Measurements from ENCODE around the gene WDR45. TPM values are rescaled to one million over a fixed set of nuclear protein-coding genes. Genes with fewer than 3 reads are reported as not detected.

WDR45 gene
- total and polyA plus RNA-seq, 7 donors = 67.3 to 102 (median 85.7) TPM

DNA sequence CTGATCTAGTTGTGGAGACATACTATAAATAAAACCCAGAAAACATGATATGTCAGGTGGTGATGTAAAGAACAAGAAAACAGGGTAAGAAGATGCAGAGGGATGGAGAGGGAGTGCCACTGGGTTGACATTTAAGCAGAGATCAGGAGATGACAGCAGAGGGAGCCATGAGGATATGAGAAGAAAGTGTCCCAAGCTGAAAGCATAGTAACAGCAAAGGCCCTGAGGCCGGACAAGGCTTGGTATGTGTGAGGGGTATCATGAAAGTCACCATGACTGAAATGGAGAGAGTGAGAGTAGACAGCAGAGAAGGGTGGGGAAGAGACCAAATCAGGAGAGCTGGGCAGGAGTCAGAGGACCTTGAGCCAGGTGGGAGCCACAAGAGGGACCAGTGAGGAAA, 40.4 kb upstream of the WDR45 start:
- Histone ChIP-seq H3K27ac (no peak overlapping the region), H3K9me3 (no peaks in the 10 kb centered on the region), H3K4me1 (peaks cover 5% of the 10 kb centered on the region), H3K27me3 (ENCODE audit: insufficient read depth in 3 of 3, low read length in 2 of 3) (no peaks in the 10 kb centered on the region), H3K4me3 (no peak overlapping the region), H3K36me3 (ENCODE audit: insufficient read depth in 1 of 2, low read depth in 1 of 2) (peaks cover 5 to 62% of the 10 kb centered on the region in 2 donors)
- no peak for ATAC-seq
- intact Hi-C loops (cut with DNase I) = loop anchor here in 1 of 2 donors (5.0 kb wide), 1 partner anchor 42 kb away; the partner anchor contains the start of gene MAGIX
- 48 to 64% (median 56%) methylated on average over 1 of the region's 1 CpG for WGBS, 3 donors
- TF ChIP-seq, protein P1, sequence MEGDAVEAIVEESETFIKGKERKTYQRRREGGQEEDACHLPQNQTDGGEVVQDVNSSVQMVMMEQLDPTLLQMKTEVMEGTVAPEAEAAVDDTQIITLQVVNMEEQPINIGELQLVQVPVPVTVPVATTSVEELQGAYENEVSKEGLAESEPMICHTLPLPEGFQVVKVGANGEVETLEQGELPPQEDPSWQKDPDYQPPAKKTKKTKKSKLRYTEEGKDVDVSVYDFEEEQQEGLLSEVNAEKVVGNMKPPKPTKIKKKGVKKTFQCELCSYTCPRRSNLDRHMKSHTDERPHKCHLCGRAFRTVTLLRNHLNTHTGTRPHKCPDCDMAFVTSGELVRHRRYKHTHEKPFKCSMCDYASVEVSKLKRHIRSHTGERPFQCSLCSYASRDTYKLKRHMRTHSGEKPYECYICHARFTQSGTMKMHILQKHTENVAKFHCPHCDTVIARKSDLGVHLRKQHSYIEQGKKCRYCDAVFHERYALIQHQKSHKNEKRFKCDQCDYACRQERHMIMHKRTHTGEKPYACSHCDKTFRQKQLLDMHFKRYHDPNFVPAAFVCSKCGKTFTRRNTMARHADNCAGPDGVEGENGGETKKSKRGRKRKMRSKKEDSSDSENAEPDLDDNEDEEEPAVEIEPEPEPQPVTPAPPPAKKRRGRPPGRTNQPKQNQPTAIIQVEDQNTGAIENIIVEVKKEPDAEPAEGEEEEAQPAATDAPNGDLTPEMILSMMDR (IDR thresholded peaks at IDR 0.05) = no peak
- DNase-seq = no peak

DNA sequence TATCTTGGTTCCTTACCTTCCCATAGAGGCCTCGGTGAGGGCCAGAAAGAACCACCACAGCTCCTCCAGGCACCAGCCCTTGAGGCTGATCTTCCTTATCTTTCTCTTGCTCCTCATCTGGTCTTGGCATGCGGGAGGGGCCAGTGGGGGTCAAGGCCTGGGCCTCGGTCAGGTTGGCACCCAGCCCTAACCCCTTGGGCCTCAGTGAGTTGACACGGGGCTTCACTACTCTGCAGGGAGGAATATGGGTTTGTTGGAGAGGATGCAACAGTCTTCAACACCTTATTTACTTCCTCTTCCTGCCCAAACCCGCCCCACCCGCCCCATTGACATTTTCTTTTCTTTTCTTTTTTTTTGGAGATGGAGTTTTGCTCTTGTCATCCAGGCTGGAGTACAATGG, 37.9 kb upstream of the WDR45 start:
- TF ChIP-seq, protein P1 (IDR thresholded peaks at IDR 0.05) = no peak
- intact Hi-C loops (cut with DNase I) = no loop called here
- WGBS, 3 donors = 51 to 86% (median 73%) methylated on average over 3 to 6 of the region's 6 CpGs
- H3K27me3 ChIP-seq (ENCODE audit: insufficient read depth in 3 of 3, low read length in 2 of 3) = no peaks in the 10 kb centered on the region
- no peak overlapping the region for H3K4me3 ChIP-seq
- H3K4me1 ChIP-seq = peaks cover 4% of the 10 kb centered on the region
- ATAC-seq (no peak), DNase-seq (no peak)
- H3K27ac ChIP-seq = no peak overlapping the region
- H3K36me3 ChIP-seq (ENCODE audit: insufficient read depth in 1 of 2, low read depth in 1 of 2) = peaks cover 5 to 87% of the 10 kb centered on the region in 2 donors
- no peaks in the 10 kb centered on the region for H3K9me3 ChIP-seq

DNA sequence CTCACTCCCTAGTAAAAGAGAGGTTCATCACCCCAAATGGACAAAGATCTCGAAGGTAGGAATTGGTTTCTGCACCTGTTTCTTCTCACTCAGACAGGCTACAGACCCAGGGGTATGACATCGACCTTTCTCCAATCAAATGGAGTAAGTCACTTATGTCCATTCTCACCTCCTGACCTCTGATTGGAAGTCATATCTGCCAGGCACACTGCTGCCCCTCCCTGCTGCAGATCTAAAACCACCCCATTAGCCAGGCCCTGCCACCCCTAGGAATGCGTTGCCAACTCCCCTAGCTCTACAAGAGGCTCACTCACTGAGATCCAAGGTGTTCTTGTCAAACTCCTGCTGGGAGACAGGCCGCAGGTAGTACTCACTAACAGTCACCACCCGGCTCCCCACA, 37.0 kb upstream of the WDR45 start:
- Histone ChIP-seq H3K27me3 (ENCODE audit: insufficient read depth in 3 of 3, low read length in 2 of 3) (no peaks in the 10 kb centered on the region), H3K36me3 (ENCODE audit: insufficient read depth in 1 of 2, low read depth in 1 of 2) (peaks cover 5 to 90% of the 10 kb centered on the region in 2 donors), H3K4me1 (no peaks in the 10 kb centered on the region), H3K9me3 (no peaks in the 10 kb centered on the region), H3K4me3 (no peak overlapping the region), H3K27ac (no peak overlapping the region)
- TF ChIP-seq, protein P1 (IDR thresholded peaks at IDR 0.05) = no peak
- WGBS, 3 donors = 78 to 95% (median 94%) methylated on average over 5 of the region's 5 CpGs
- ATAC-seq (no peak), DNase-seq (no peak)
- intact Hi-C loops (cut with DNase I) = no loop called here

DNA sequence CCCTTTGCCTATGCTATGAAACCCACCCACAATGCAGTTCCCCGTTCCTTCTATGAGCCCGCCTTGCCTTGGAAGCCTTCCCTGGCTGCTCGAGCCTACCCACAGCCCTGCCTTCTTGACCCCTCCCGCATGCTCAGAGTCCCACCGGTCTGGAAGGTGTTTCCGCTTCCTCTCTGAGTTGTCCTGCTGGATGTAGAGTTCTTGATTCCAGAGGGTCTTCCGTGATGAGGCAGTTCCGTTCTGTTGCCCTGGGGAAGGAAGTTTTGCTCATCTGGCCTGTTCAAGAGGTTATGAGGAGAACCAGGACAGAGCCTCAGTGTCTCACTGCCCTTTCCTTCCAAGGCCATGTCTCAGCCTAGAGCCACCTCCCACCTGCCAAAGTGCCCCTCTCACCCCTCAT, 36.4 kb upstream of the WDR45 start:
- H3K9me3 ChIP-seq = no peaks in the 10 kb centered on the region
- no peak overlapping the region for H3K27ac ChIP-seq
- ATAC-seq (no peak), DNase-seq (no peak)
- H3K36me3 ChIP-seq (ENCODE audit: insufficient read depth in 1 of 2, low read depth in 1 of 2) = peaks cover 5 to 87% of the 10 kb centered on the region in 2 donors
- intact Hi-C loops (cut with DNase I) = no loop called here
- no peaks in the 10 kb centered on the region for H3K4me1 ChIP-seq
- WGBS, 3 donors = 82 to 89% (median 85%) methylated on average over 6 to 8 of the region's 8 CpGs
- H3K4me3 ChIP-seq = no peak overlapping the region
- H3K27me3 ChIP-seq (ENCODE audit: insufficient read depth in 3 of 3, low read length in 2 of 3) = no peaks in the 10 kb centered on the region
- TF ChIP-seq, protein P1 (IDR thresholded peaks at IDR 0.05) = no peak

DNA sequence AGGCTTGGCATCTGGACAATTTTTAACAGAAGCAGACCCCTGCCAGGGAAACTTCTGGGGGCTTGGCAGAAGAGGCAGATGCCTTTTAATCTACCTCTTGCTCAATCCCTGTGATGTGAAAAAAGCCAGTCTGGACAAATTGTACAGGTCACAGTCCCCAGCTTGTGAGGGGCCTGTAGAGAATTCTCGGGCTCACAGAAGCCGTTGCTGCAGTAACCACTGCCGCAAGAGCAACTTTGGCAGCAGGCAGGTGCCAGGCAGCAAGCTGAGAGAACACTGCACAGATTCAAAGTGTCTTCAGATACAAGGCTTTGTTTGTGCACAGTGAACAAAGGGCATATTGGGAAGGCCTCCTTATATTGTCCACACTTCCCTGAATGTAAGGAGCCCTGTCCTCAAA, 32.1 kb upstream of the WDR45 start:
- intact Hi-C loops (cut with DNase I) = no loop called here
- H3K27ac ChIP-seq = no peak overlapping the region
- ATAC-seq (no peak), DNase-seq (no peak)
- TF ChIP-seq, protein P1 (IDR thresholded peaks at IDR 0.05) = no peak
- no peak overlapping the region for H3K4me3 ChIP-seq
- 55 to 76% (median 62%) methylated on average over 3 of the region's 3 CpGs for WGBS, 3 donors
- no peaks in the 10 kb centered on the region for H3K9me3 ChIP-seq
- H3K27me3 ChIP-seq (ENCODE audit: insufficient read depth in 3 of 3, low read length in 2 of 3) = no peaks in the 10 kb centered on the region
- peaks cover 0 to 57% of the 10 kb centered on the region in 2 donors for H3K36me3 ChIP-seq (ENCODE audit: insufficient read depth in 1 of 2, low read depth in 1 of 2)
- no peaks in the 10 kb centered on the region for H3K4me1 ChIP-seq

Data from psoas muscle (tissue), 8 donors.